G401 (cell line): Measurements from ENCODE around the gene ANKRD11. TPM values are rescaled to one million over a fixed set of nuclear protein-coding genes. Genes with fewer than 3 reads are reported as not detected.
"Not testable (repeated sequence)": the region's sequence is repeated elsewhere in the genome, so short reads cannot be mapped to it uniquely, and the experiment has no call there.

ENCODE experiments used
- DNase-seq: peaks from one replicate; pipeline ENCODE4 v3.0.0-alpha.2; 2015; ENCODE audit warnings: low spot score
- in situ Hi-C: cut with HindIII; loops from 2 replicates; pipeline ENCODE4 v1.10.0; 2016; ENCODE audit warnings: low sequenced_read_pairs, mixed read lengths
- total RNA-seq: library from RNA; depleted of rRNA; stranded (reverse); fragments of >200 nt; shearing (Covaris generic); gene quantifications from 2 replicates; pipeline ENCODE4 v1.2.3, GENCODE V29; 2014

The ANKRD11 gene
- total RNA-seq, 1 experiment from 2014 or later, result 55.3 TPM

DNA sequence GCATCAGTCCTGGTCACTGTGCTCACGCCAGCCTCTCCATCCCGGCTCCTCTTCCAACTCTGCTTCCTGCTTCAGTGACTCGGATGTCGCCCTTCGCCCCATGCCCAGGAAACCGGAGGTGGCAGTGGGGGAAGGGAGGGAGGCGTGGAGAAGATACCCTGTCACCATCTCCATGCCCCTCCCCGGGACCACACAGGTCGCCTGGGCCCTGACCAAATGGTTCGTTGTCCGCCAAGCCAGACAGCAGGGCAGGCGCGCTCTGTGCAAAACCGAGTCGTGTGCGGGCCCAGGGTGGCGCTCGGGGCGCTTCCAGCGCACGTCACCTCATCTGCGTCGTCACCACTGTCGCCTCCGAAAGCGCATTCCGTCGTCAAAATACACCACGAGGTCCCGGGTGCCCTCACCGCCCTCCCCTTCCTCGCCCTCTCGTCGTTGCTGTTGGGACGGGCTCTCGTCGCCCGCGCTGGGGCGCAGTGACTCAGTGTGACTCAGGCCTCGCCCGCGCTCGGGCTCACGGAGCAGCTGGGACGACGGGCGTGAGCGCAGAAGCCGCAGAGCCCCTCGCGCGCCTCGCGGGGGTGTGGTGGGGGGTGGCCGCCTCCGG lies 233.6 kb downstream of the ANKRD11 start:
- in situ Hi-C loops, result no loop called here
- peak; percentile 60 for DNase-seq

DNA sequence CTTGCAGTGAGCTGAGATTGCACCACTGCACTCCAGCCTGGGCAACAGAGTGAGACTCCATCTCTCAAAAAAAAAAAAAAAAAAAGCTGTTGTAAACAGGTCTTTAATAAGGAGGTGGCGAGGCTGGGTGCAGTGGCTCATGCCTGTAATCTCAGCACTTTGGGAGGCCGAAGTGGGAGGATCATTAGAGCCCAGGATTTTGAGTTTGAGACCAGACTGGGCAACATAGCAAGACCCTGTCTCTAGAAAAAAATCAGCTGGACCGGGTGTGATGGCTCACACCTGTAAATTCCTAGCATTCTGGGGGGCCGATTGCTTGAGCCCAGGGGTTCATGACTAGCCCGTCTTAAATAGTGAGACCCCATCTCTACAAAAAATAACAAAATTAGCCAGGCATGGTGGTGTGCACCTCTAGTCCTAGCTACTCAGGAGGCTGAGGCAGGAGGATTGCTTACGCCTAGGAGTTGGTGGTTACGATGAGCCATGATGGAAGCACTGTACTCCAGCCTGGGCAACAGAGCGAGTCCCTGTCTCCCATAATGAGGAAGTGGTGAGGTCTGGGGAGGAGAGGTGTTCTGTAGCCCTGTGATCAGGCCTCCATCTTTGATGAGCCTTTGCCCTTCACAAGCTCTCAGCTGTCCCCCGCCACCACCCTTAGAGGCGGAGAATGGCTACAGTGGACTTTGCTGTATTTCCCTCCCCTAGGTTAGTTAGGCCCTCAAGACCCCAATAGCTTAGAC lies 236.6 kb downstream of the ANKRD11 start:
- in situ Hi-C loops, result no loop called here
- DNase-seq, result no peak

DNA sequence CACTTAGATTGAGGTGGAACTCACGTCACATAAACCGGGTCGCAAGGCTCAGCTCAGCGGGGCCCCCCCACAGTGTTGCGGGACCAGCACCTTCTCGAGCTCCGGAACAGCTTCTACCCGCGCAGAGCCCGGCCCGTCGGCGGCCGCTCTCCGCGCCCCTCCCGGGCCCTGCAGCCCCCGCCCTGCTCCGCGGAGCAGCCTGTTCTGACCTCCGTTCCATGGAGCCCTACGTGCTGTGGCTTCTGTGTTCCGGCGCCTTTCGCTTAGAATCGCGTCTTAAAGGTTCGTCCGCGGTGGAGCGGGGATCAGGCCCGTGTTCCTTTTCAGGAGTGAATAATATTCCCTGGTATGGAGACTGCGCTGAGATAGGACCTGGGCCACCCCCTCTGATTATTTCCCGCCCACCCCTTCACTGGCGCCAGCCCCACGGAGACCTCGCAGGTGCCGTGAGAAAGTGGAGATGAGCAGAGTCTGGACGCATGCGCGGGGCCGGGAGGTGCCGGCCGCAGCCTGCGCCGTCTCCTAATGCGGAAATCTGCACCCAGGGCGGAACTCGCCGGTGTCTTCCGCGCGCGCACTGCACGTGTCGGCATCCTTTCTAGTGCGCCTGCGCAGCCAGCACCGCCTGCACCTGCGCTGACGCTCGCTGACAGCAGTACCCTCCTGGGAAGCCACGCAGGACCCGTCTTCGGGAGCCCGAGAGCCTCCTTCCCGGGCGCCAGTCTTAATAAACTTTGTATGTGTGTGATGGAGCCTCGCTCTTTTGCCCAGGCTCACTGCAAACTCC lies 242.0 kb downstream of the ANKRD11 start:
- DNase-seq, result no peak
- in situ Hi-C loops, result no loop called here

GRCh38 chr16:89247734-89248075 lies 242.7 kb downstream of the ANKRD11 start:
- in situ Hi-C loops, DNase-seq: not testable (repeated sequence)

- peak; percentile 93 for DNase-seq
- in situ Hi-C loops, result no loop called here
Measured at GRCh38 chr16:89246903-89247733, 243.2 kb downstream of the ANKRD11 start.

GRCh38 chr16:89246383-89246902 lies 243.9 kb downstream of the ANKRD11 start:
- in situ Hi-C loops, result no loop called here
- no peak for DNase-seq

DNA sequence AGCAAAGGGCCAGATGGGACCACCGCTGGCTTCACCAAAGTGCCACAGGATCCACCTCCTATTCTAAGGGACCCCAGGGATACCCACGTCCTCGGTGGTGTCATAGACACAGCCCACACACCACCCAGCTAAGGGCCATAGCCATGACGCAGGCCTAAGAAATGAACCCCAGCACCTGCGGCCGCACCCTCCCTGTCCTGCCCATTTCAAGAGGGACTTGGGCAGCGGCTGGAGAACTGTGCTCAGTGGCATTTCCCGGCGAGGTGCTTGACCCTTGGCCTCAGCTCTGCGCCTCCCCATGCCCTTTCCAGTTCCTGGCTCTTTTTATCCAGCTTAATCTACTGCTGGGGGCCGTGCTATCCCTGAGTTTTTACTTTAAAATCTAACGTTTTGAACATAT lies 245.6 kb downstream of the ANKRD11 start:
- in situ Hi-C loops, result no loop called here
- DNase-seq, result no peak

DNA sequence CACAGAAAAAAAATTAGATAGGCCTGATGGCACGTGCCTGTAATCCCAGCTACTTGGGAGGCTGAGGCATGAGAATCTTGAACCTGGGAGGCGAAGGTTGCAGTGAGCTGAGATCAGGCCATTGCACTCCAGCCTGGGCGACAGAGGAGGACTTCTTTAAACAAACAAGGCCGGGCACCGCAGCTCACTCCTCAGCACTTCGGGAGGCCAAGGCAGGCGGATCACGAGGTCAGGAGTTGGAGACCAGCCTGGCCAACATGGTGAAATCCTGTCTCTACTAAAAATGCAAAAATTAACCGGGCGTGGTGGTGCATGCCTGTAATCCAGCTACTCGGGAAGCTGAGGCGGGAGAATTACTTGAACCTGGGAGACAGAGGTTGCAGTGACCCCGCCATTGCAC lies 246.1 kb downstream of the ANKRD11 start:
- DNase-seq, in situ Hi-C loops: not testable (repeated sequence)

- DNase-seq, result no peak
- in situ Hi-C loops, result no loop called here
Measured at GRCh38 chr16:89243664-89244063, 246.7 kb downstream of the ANKRD11 start.

GRCh38 chr16:89242795-89243200 lies 247.6 kb downstream of the ANKRD11 start:
- no peak for DNase-seq
- in situ Hi-C loops, result no loop called here

GRCh38 chr16:89241187-89242007 lies 249.0 kb downstream of the ANKRD11 start:
- peak; percentile 83 for DNase-seq
- in situ Hi-C loops, result no loop called here

DNA sequence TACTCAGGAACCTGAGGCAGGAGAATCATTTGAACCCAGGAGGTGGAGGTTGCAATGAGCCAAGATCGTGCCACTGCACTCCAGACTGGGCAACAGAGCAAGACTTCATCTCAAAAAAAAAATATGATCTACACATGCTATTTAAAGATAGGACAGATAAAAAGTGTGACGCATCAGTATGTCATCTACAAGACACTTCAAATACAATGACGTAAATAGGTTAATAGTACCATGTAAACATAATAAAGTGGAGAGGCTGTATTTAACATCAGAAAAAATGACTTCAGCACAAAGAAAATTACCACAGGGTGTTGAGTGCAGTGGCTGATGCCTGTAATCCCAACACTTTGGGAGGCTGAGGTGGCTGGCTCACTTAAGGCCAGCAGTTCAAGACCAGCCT lies 252.6 kb downstream of the ANKRD11 start:
- no peak for DNase-seq
- in situ Hi-C loops, result no loop called here

GRCh38 chr16:89233678-89234490 lies 256.5 kb downstream of the ANKRD11 start:
- in situ Hi-C loops, result no loop called here
- no peak for DNase-seq

DNA sequence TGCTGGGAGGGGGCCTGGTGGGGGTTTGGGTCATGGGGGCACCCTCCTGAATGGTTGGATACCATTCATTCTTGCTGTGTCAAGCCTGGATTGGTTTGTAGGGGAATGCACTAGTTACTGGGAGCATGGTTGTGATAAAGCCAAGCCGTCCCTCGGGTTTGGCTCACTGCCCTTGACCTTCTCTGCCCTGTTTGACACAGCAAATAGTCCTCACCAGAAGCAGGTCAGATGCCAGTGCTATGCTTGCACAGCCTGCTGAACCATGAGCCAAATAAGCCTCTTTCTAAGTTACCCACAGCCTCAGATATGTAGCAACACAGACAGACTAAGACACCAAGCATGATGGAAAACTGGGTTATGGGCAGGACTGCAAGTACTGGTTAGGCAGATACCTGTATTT lies 258.3 kb downstream of the ANKRD11 start:
- DNase-seq, result no peak
- in situ Hi-C loops, result no loop called here

DNA sequence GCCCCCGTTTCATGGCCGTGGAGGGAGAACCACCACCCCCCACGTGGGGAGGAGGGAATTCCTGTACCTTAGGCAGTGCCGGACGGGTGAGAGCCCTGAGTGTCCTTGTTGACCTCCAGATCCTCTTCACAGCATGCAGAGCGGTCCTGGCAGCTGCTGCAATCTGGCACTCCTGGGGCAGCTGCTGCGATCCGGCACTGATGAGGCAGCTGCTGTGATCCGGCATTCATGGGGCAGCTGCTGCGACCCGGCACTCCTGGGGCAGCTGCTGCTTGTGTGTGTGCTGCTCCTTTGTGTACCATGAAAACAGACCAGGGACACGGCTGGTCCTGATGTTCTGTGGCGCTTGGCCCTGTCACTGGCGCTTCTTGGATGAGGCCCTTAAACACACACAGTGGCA lies 260.1 kb downstream of the ANKRD11 start:
- in situ Hi-C loops, result no loop called here

DNA sequence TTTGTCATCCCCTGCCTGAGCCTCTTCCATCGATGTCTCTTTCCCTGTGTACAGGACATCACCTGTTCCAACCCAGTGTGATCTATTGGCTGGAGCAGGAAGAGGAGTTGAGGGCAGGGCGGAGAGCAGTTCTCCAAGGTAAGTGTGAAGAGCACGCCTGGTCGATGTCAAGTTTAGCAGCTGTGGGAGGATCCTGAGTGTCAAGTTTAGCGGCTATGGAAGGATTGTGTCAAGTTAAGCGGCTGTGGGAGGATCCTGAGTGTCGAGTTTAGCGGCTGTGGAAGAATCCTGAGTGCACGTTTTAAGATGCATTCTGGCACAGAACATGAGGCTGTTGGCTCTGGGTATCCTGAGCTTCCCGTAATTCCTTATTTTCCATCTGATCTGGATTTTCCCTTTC lies 265.7 kb downstream of the ANKRD11 start:
- DNase-seq, result no peak
- in situ Hi-C loops, result no loop called here

More for the DNA sequence above, 260.1 kb downstream of the ANKRD11 start:
- DNase-seq, result no peak

- in situ Hi-C loops, result no loop called here
- no peak for DNase-seq
Measured at GRCh38 chr16:89222931-89223330, 267.4 kb downstream of the ANKRD11 start.

DNA sequence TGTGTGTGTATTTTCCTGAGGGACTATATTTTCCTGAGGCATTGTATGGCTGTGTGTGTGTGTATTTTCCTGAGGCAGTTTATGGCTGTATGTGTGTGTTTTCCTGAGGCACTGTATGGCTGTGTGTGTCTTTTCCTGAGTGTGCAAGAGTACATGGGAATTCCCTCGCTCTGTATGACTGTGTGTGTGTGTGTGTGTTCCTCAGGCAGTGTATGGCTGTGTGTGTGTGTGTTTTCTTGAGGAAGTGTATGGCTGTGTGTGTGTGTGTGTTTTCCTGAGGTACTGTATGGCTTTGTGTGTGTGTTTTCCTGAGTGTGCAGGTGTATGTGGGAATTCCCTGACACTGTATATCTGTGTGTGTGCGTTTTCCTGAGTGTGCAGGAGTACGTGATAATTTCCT lies 268.8 kb downstream of the ANKRD11 start:
- in situ Hi-C loops, result no loop called here
- DNase-seq, result no peak
